Mesendoderm (in vitro differentiated cells): ENCODE results near the gene RAP1GDS1.
"Not testable (repeated sequence)": the region's sequence is repeated elsewhere in the genome, so short reads cannot be mapped to it uniquely, and the experiment has no call there.

Experiments used
- DNase-seq: peaks from one replicate; pipeline ENCODE4 v3.0.0; 2013
- H2AK5ac ChIP-seq: 2 replicates; pipeline ENCODE4 v1.6.1; 2013; ENCODE audit warnings: low read length, inconsistent platforms
- H2BK120ac ChIP-seq: 2 replicates; pipeline ENCODE4 v1.6.1; 2013; ENCODE audit warnings: low read depth, mild to moderate bottlenecking, low read length, moderate library complexity, mixed read lengths
- H2BK15ac ChIP-seq: replicated peaks from 2 replicates; pipeline ENCODE4 v1.6.1; 2013; ENCODE audit warnings: low read depth, mild to moderate bottlenecking, moderate library complexity
- H2BK5ac ChIP-seq: 2 replicates; pipeline ENCODE4 v1.6.1; 2013; ENCODE audit warnings: low read length, inconsistent platforms
- H3K18ac ChIP-seq: 2 replicates; pipeline ENCODE4 v1.6.1; 2013; ENCODE audit warnings: mild to moderate bottlenecking, low read length, mixed read lengths
- H3K23ac ChIP-seq: one replicate; pipeline ENCODE4 v1.6.1; 2013; ENCODE audit warnings: low read length
- H3K27ac ChIP-seq: 2 replicates; pipeline ENCODE4 v1.5.1; 2013; ENCODE audit warnings: low read depth, mild to moderate bottlenecking, inconsistent platforms, low read length, moderate library complexity
- H3K27me3 ChIP-seq: 2 replicates; pipeline ENCODE4 v1.6.1; 2013; ENCODE audit warnings: low read length, control low read depth, mild to moderate bottlenecking, inconsistent platforms; ENCODE audit not compliant: insufficient read depth, poor library complexity
- H3K36me3 ChIP-seq: 2 replicates; pipeline ENCODE4 v1.6.1; 2013; ENCODE audit warnings: low read length, inconsistent platforms; ENCODE audit not compliant: control insufficient read depth, insufficient read depth
- H3K4ac ChIP-seq: one replicate; pipeline ENCODE4 v1.6.1; 2013; ENCODE audit warnings: low read depth, mild to moderate bottlenecking, low read length, moderate library complexity
- H3K4me1 ChIP-seq: 2 replicates; pipeline ENCODE4 v1.6.1; 2013; ENCODE audit warnings: low read depth, low read length, inconsistent platforms; ENCODE audit not compliant: control insufficient read depth
- H3K4me2 ChIP-seq: 2 replicates; pipeline ENCODE4 v1.6.1; 2013; ENCODE audit warnings: low read length
- H3K4me3 ChIP-seq: 2 replicates; pipeline ENCODE4 v1.5.1; 2013; ENCODE audit warnings: mild to moderate bottlenecking, low read length
- H3K56ac ChIP-seq: one replicate; pipeline ENCODE4 v1.6.1; 2013; ENCODE audit warnings: low read length
- H3K79me1 ChIP-seq: 2 replicates; pipeline ENCODE4 v1.6.1; 2013; ENCODE audit warnings: low read length, inconsistent platforms
- H3K79me2 ChIP-seq: 2 replicates; pipeline ENCODE4 v1.6.1; 2013; ENCODE audit warnings: mild to moderate bottlenecking, low read length; ENCODE audit not compliant: control insufficient read depth, insufficient read depth
- H3K9ac ChIP-seq: 2 replicates; pipeline ENCODE4 v1.6.1; 2013; ENCODE audit warnings: low read length, inconsistent platforms
- H4K5ac ChIP-seq: one replicate; pipeline ENCODE4 v1.6.1; 2013; ENCODE audit warnings: low read length
- H4K8ac ChIP-seq: one replicate; pipeline ENCODE4 v1.6.1; 2013; ENCODE audit warnings: low read depth, mild to moderate bottlenecking, control low read depth, low read length, moderate library complexity
- WGBS: extraction: QIAGEN DNeasy Blood & Tissue Kit; methylation state at CpG from one replicate; pipeline ENCODE4 v1.1.7; 2013; ENCODE audit warnings: low lambda C conversion rate, missing lambda C conversion rate; ENCODE audit not compliant: insufficient coverage; ENCODE audit errors: extremely low coverage; 5-methylcytosine and 5-hydroxymethylcytosine counted together

RAP1GDS1 gene

DNA sequence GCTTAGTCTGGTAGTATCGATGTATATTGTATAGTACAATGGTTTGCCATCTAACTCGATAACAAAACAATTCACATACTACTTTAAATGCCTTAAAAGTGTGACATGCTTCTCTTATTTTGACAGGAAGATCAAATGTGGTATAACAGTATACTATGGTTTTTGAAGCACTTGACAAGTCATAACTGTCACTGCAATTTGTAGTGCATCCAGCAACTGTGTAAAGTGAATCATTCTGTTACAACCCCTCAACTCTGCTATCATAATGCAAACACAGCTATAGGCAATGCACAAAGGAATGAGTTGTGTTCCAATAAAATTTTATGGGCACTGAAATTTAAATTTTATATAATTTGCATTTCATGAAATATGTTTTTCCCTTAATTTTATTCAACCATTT lies 14.0 kb downstream of the RAP1GDS1 start:
- Histone ChIP-seq H3K4ac (no peak overlapping the region), H3K23ac (no peak overlapping the region), H3K4me3 (no peak overlapping the region), H3K79me2 (peaks cover 17% of the 10 kb centered on the region), H3K4me2 (no peak overlapping the region), H2AK5ac (no peak overlapping the region), H3K36me3 (no peaks in the 10 kb centered on the region), H4K8ac (no peak overlapping the region), H3K18ac (no peak overlapping the region), H3K56ac (no peak overlapping the region), H4K5ac (no peak overlapping the region), H2BK120ac (no peak overlapping the region), H3K4me1 (no peaks in the 10 kb centered on the region), H3K9ac (no peak overlapping the region), H3K27ac (no peak overlapping the region), H3K27me3 (no peaks in the 10 kb centered on the region), H2BK5ac (no peak overlapping the region), H2BK15ac (no peak overlapping the region), H3K79me1 (peaks cover 13% of the 10 kb centered on the region)
- DNase-seq, result no peak
- no CpG with 5 or more reads among the region's 2 CpGs for WGBS

DNA sequence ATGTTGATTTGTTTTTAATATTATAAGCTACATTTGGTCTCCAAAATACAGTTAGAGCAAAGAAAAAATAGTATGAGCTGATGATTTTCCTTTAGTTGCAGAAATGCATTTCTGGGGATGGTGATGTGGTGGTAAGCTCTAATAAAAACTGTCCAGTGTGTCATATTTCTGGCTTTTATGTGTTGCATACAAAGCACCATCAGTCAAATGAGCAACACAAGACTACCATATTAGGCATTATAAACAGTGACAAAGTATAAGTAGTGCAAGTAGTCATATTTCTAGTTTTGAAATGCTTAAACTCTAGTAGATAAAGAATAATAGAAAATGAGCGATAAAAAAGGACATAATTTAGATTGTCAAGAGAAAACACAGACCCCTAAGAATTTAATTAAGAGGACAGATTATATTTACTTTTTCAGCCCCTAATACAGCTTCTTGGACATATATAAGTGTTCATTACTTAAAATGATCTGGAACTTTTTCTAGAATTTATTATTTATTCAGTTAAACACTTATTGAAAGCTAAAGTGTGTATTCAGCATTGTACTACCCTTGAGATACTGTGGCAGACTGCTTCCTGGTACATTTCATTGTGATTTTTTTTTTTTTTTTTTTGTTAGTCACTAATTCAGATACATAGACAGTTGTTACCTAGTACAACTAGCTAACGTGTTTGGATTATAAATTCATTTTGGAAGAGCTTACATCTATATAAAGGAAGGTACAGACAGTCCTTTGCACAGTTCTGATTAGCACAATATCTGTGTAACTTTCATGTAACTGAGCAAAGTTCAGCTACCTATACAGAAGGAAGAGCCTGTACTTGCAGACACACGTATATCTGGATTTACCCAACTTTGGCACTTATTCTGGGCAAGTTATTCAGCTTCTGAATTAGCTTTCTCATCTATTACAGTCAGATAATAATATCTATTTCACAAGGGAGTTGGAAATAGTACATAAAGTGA lies 22.3 kb downstream of the RAP1GDS1 start:
- Histone ChIP-seq H3K36me3 (no peaks in the 10 kb centered on the region), H4K8ac (no peak overlapping the region), H3K18ac (no peak overlapping the region), H4K5ac (no peak overlapping the region), H3K27me3 (no peaks in the 10 kb centered on the region), H3K27ac (no peak overlapping the region), H3K4me2 (no peak overlapping the region), H2BK120ac (no peak overlapping the region), H3K23ac (no peak overlapping the region), H2BK15ac (no peak overlapping the region), H3K9ac (no peak overlapping the region), H3K4me1 (no peaks in the 10 kb centered on the region), H3K4me3 (no peak overlapping the region), H3K4ac (no peak overlapping the region), H3K56ac (no peak overlapping the region), H3K79me1 (peaks cover 2% of the 10 kb centered on the region), H2AK5ac (no peak overlapping the region), H3K79me2 (peaks cover 4% of the 10 kb centered on the region), H2BK5ac (no peak overlapping the region)
- no CpG with 5 or more reads among the region's 3 CpGs for WGBS
- DNase-seq, result no peak

DNA sequence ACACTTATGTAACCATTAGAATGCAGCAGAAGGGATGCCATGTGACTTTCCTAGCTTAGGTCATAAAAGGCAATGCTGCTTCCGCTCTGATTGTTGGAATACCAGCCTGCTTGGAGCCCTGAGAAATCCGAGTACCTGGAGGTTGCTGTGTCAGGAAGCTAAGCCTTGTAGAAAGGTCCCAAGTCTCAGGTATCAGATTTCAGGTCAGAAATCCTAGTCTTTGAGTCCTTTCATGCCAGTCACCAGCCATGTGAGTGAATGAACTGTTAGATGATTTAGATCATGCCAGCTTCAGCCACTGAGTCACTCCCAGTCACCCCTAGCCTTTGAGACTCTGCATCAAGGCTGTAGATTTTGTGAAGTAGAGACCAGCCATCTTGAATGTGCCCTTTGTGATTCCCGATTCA lies 23.5 kb downstream of the RAP1GDS1 start:
- H3K4me3 ChIP-seq, result no peak overlapping the region
- no peak overlapping the region for H3K18ac ChIP-seq
- no peak overlapping the region for H2BK120ac ChIP-seq
- peaks cover 4% of the 10 kb centered on the region for H3K79me2 ChIP-seq
- H3K36me3 ChIP-seq, result no peaks in the 10 kb centered on the region
- H3K4me1 ChIP-seq, result no peaks in the 10 kb centered on the region
- H4K8ac ChIP-seq, result no peak overlapping the region
- no peak overlapping the region for H2AK5ac ChIP-seq
- no peak overlapping the region for H2BK15ac ChIP-seq
- DNase-seq, result peak; percentile 95
- no peak overlapping the region for H2BK5ac ChIP-seq
- no peak overlapping the region for H3K23ac ChIP-seq
- WGBS, result no CpG with 5 or more reads among the region's 3 CpGs
- H3K4me2 ChIP-seq, result no peak overlapping the region
- no peak overlapping the region for H3K9ac ChIP-seq
- H4K5ac ChIP-seq, result no peak overlapping the region
- H3K4ac ChIP-seq, result no peak overlapping the region
- peaks cover 2% of the 10 kb centered on the region for H3K79me1 ChIP-seq
- H3K27ac ChIP-seq, result no peak overlapping the region
- no peak overlapping the region for H3K56ac ChIP-seq
- no peaks in the 10 kb centered on the region for H3K27me3 ChIP-seq

DNA sequence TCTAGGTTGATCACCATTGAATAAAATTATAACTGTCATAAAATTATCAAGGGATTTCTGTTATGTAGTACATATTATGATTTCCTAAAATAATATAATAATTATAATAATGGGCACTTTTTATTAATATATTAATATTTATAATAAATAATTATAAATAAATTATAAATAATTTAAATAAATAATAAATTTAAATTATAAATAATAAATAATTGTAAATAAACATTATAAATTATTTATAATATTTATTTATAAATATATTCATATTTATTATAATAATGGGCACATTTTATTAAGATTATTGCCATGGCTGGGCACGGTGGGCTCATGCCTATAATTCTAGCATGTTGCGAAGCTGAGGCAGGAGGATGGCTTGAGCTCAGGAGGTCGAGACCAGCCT lies 24.5 kb downstream of the RAP1GDS1 start:
- no peak overlapping the region for H4K8ac ChIP-seq
- H3K79me1 ChIP-seq, result peaks cover 3% of the 10 kb centered on the region
- no peaks in the 10 kb centered on the region for H3K27me3 ChIP-seq
- no peak for DNase-seq
- H3K4me2 ChIP-seq, result no peak overlapping the region
- H3K23ac ChIP-seq, result no peak overlapping the region
- no peaks in the 10 kb centered on the region for H3K36me3 ChIP-seq
- H2BK120ac ChIP-seq, result no peak overlapping the region
- H3K27ac ChIP-seq, result no peak overlapping the region
- no CpG with 5 or more reads among the region's 3 CpGs for WGBS
- H3K4ac ChIP-seq, result no peak overlapping the region
- H3K9ac ChIP-seq, result no peak overlapping the region
- no peak overlapping the region for H4K5ac ChIP-seq
- no peak overlapping the region for H2AK5ac ChIP-seq
- no peak overlapping the region for H2BK5ac ChIP-seq
- no peak overlapping the region for H3K4me3 ChIP-seq
- H3K4me1 ChIP-seq, result no peaks in the 10 kb centered on the region
- no peak overlapping the region for H3K56ac ChIP-seq
- H2BK15ac ChIP-seq, result no peak overlapping the region
- no peak overlapping the region for H3K18ac ChIP-seq
- H3K79me2 ChIP-seq, result peaks cover 6% of the 10 kb centered on the region

DNA sequence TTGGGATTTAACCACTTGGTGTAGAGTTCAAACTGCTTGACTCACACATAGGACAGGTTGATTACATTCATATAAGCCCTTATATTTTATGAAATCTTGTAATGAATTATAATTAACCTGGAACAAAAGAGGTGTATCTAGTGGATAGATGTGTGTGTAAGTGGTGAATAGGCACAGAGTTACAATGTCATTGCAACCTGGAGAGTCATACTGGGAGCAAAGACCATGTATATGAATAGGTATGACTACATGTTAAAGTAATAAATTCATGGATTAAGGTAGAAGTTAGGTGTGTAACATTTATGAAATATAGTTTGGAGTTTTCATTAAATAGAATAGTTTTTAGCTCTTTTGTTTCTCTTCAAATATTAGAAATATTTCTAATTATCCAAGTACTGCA lies 26.1 kb downstream of the RAP1GDS1 start:
- H3K9ac ChIP-seq, result no peak overlapping the region
- no peak overlapping the region for H3K4ac ChIP-seq
- no peak overlapping the region for H2AK5ac ChIP-seq
- no peak for DNase-seq
- H3K36me3 ChIP-seq, result no peaks in the 10 kb centered on the region
- no peaks in the 10 kb centered on the region for H3K27me3 ChIP-seq
- H3K23ac ChIP-seq, result no peak overlapping the region
- H3K79me1 ChIP-seq, result peaks cover 4% of the 10 kb centered on the region
- no peak overlapping the region for H4K5ac ChIP-seq
- no peak overlapping the region for H3K4me2 ChIP-seq
- H3K79me2 ChIP-seq, result peaks cover 6% of the 10 kb centered on the region
- no peak overlapping the region for H3K27ac ChIP-seq
- H3K4me1 ChIP-seq, result no peaks in the 10 kb centered on the region
- H2BK5ac ChIP-seq, result no peak overlapping the region
- H3K56ac ChIP-seq, result no peak overlapping the region
- no peak overlapping the region for H3K4me3 ChIP-seq
- no peak overlapping the region for H2BK15ac ChIP-seq
- no peak overlapping the region for H3K18ac ChIP-seq
- H2BK120ac ChIP-seq, result no peak overlapping the region
- H4K8ac ChIP-seq, result no peak overlapping the region

DNA sequence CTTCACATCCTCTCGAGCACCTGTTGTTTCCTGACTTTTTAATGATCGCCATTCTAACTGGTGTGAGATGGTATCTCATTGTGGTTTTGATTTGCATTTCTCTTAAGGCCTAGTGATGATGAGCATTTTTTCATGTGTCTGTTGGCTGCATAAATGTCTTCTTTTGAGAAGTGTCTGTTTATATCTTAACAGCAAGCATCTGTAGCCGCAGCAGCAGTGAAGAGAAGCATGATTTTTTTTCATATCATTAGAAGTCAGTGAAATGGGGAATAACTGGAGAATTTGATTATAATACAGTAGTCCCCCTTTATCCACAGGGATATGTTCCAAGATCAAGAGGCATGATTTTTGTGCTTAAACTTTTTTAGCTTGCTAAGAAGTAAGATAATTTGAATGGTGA lies 27.5 kb downstream of the RAP1GDS1 start:
- H2BK120ac ChIP-seq, H3K79me2 ChIP-seq, H3K4me3 ChIP-seq, H2BK15ac ChIP-seq, H3K4ac ChIP-seq, H3K4me2 ChIP-seq, H3K4me1 ChIP-seq, H3K36me3 ChIP-seq, H3K27ac ChIP-seq, H3K56ac ChIP-seq, H3K18ac ChIP-seq, DNase-seq, H3K23ac ChIP-seq, H4K8ac ChIP-seq, H3K27me3 ChIP-seq, H3K9ac ChIP-seq, H4K5ac ChIP-seq, H2BK5ac ChIP-seq, H3K79me1 ChIP-seq, H2AK5ac ChIP-seq: not testable (repeated sequence)
- WGBS, result no CpG with 5 or more reads among the region's 3 CpGs
